ENCODE measurements around the gene PSTPIP1. TPM values are rescaled to one million over a fixed set of nuclear protein-coding genes. Genes with fewer than 3 reads are reported as not detected.

The PSTPIP1 gene
- total and polyA plus RNA-seq, 7 donors, result 0.97 to 2.2 (median 1.3) TPM

- Histone ChIP-seq H3K9me3 (no peaks in the 10 kb centered on the region), H3K27ac (no peak overlapping the region), H3K27me3 (ENCODE audit: insufficient read depth in 3 of 3, low read length in 2 of 3) (no peaks in the 10 kb centered on the region), H3K36me3 (ENCODE audit: insufficient read depth in 1 of 2, low read depth in 1 of 2) (no peaks in the 10 kb centered on the region), H3K4me1 (no peaks in the 10 kb centered on the region), H3K4me3 (no peak overlapping the region)
- intact Hi-C loops (cut with DNase I), result no loop called here
- TF ChIP-seq, protein P1, sequence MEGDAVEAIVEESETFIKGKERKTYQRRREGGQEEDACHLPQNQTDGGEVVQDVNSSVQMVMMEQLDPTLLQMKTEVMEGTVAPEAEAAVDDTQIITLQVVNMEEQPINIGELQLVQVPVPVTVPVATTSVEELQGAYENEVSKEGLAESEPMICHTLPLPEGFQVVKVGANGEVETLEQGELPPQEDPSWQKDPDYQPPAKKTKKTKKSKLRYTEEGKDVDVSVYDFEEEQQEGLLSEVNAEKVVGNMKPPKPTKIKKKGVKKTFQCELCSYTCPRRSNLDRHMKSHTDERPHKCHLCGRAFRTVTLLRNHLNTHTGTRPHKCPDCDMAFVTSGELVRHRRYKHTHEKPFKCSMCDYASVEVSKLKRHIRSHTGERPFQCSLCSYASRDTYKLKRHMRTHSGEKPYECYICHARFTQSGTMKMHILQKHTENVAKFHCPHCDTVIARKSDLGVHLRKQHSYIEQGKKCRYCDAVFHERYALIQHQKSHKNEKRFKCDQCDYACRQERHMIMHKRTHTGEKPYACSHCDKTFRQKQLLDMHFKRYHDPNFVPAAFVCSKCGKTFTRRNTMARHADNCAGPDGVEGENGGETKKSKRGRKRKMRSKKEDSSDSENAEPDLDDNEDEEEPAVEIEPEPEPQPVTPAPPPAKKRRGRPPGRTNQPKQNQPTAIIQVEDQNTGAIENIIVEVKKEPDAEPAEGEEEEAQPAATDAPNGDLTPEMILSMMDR (IDR thresholded peaks at IDR 0.05), result no peak
- WGBS, 3 donors, result 84 to 87% (median 85%) methylated on average over 16 of the region's 16 CpGs
- peak; percentile 23 to 35 (median 35) for ATAC-seq
- peak; percentile 47 to 69 for DNase-seq
Measured at GRCh38 chr15:77002954-77003912, 8.3 kb downstream of the PSTPIP1 start.

DNA sequence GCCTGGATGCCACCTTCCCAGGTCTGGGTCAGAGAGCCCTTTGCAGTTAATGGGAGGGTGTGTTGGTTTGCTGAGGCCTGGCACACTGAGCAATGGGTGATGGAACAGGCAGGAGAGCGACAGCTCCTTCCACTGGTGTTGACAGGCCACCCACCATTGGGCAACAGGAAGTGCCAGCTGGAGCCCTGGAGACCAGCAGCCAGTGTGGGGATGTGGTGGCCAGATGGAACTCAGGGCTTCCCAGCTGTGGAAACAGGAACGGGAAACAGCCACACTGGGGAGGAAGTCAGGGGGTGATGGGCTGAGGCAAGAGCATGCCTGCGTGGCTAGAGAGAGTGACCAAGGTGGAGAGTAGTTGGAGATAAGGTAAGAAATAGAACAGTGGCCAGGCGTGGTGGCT is 9.3 kb downstream of the PSTPIP1 start:
- intact Hi-C loops (cut with DNase I), result no loop called here
- no peaks in the 10 kb centered on the region for H3K27me3 ChIP-seq (ENCODE audit: insufficient read depth in 3 of 3, low read length in 2 of 3)
- H3K9me3 ChIP-seq, result no peaks in the 10 kb centered on the region
- no peaks in the 10 kb centered on the region for H3K4me1 ChIP-seq
- TF ChIP-seq, protein P1 (IDR thresholded peaks at IDR 0.05), result no peak
- no peak overlapping the region for H3K4me3 ChIP-seq
- H3K27ac ChIP-seq, result no peak overlapping the region
- WGBS, 3 donors, result 69 to 73% (median 70%) methylated on average over 4 of the region's 4 CpGs
- peak; percentile 64 to 81 for DNase-seq
- peak; percentile 36 to 48 (median 42) for ATAC-seq
- no peaks in the 10 kb centered on the region for H3K36me3 ChIP-seq (ENCODE audit: insufficient read depth in 1 of 2, low read depth in 1 of 2)

- Histone ChIP-seq H3K4me3 (no peak overlapping the region), H3K27ac (no peak overlapping the region), H3K4me1 (no peaks in the 10 kb centered on the region), H3K27me3 (ENCODE audit: insufficient read depth in 3 of 3, low read length in 2 of 3) (no peaks in the 10 kb centered on the region), H3K36me3 (ENCODE audit: insufficient read depth in 1 of 2, low read depth in 1 of 2) (no peaks in the 10 kb centered on the region), H3K9me3 (no peaks in the 10 kb centered on the region)
- ATAC-seq (no peak), DNase-seq (peak in 1 of 2 donors; percentile 31)
- intact Hi-C loops (cut with DNase I), result no loop called here
- TF ChIP-seq, protein P1 (IDR thresholded peaks at IDR 0.05), result no peak
- 85 to 90% (median 86%) methylated on average over 6 of the region's 6 CpGs for WGBS, 3 donors
Measured at GRCh38 chr15:77009176-77009575, 14.2 kb downstream of the PSTPIP1 start.

DNA sequence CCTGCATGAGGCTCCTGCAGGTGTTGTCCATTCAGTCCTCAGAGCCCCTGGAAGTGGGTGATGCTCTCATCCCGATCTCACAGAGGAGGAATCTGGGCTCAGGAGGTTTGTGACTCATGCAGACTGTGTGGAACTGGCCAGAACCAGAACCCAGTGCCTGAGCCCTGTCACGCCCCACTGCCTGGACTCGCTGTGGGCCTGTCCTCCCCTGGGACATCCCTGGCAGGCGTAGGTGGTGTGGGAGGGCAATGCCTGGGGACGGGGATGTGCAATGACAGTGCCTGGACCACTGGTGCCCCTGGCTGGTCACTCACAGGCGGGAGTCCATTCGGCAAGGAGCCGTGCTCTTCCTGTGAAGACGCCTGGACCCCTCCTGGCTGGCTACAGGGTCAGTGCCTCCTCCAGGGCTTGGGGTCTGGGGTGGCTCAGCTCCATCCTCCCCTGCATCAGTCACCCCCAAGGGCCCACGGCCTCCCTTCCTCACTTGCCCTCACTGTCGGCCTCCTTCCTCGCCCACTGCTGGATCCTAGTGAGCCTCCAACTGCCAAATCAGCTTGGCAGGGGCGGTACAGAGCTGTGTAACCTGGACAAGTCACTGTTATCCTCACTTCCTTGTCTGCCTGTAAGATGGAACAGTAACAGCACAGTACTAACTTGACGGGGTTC is 14.9 kb downstream of the PSTPIP1 start:
- DNase-seq (peak; percentile 8 to 38), ATAC-seq (no peak)
- H3K27ac ChIP-seq, result no peak overlapping the region
- no peaks in the 10 kb centered on the region for H3K4me1 ChIP-seq
- H3K9me3 ChIP-seq, result no peaks in the 10 kb centered on the region
- H3K36me3 ChIP-seq (ENCODE audit: insufficient read depth in 1 of 2, low read depth in 1 of 2), result no peaks in the 10 kb centered on the region
- 74 to 79% (median 78%) methylated on average over 14 of the region's 14 CpGs for WGBS, 3 donors
- H3K4me3 ChIP-seq, result no peak overlapping the region
- H3K27me3 ChIP-seq (ENCODE audit: insufficient read depth in 3 of 3, low read length in 2 of 3), result no peaks in the 10 kb centered on the region
- TF ChIP-seq, protein P1 (IDR thresholded peaks at IDR 0.05), result no peak
- intact Hi-C loops (cut with DNase I), result no loop called here

Measured in psoas muscle (tissue), 8 donors.